Mammary epithelial cell (primary cell): ENCODE results near the gene CPLX1.

Experiments
- CTCF ChIP-seq, 2 donors: IDR thresholded peaks in 1 of 2; conservative IDR thresholded peaks in 1 of 2; 2 replicates each; pipeline ENCODE4 v1.5.1; 2011 to 2012; ENCODE audit warnings: inconsistent platforms in 2 of 2, low read length in 2 of 2, mild to moderate bottlenecking in 2 of 2, control low read depth in 1 of 2, low read depth in 1 of 2; ENCODE audit not compliant: insufficient read depth in 1 of 2; ENCODE audit errors: extremely low read depth in 1 of 2
- EZH2 ChIP-seq: IDR thresholded peaks from 2 replicates; pipeline ENCODE4 v1.6.1; 2012; ENCODE audit warnings: low read length, inconsistent platforms, borderline replicate concordance

DNA sequence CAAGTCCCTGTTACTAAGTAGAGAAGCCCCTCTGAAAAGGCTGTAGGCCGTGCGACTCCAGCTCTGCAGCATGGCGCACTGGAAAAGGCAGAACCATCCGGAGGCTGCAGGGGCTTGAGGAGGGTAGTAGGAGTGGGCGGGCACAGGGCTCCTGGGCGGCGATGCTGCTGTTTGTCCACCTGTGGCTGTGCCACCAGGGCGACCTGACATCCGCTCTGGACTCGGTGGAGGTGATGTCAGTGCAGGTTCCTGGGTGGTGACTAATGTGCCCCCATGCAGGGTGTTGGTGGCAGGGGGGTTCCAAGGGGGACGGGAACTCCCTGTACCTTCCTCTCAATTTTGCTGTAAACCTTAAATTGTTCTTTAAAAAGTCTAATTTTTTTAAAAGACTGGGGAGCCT is 62.0 kb downstream of the CPLX1 start:
- TF ChIP-seq CTCF (conservative IDR thresholded peaks at IDR 0.05 in 1 of 2, IDR thresholded peaks at IDR 0.05 in 1 of 2; ENCODE audit: extremely low read depth in 1 of 2, insufficient read depth in 1 of 2, low read depth in 1 of 2, low read length in 2 of 2) (no peak), EZH2 (no peak)
